IPS-15b (cell line): ENCODE data around the gene LRRK1.

Experiments used
- H3K27me3 ChIP-seq: one replicate; pipeline ENCODE4 v1.6.1; 2013; ENCODE audit warnings: low read length; ENCODE audit not compliant: control insufficient read depth, insufficient read depth
- H3K36me3 ChIP-seq: one replicate; pipeline ENCODE4 v1.6.1; 2013; ENCODE audit warnings: low read length; ENCODE audit not compliant: control insufficient read depth, insufficient read depth
- H3K4me1 ChIP-seq: one replicate; pipeline ENCODE4 v1.6.1; 2013; ENCODE audit warnings: mild to moderate bottlenecking, low read length; ENCODE audit not compliant: control insufficient read depth, insufficient read depth
- H3K4me3 ChIP-seq: one replicate; pipeline ENCODE4 v1.5.1; 2013; ENCODE audit warnings: low read depth, low read length
- H3K9ac ChIP-seq: one replicate; pipeline ENCODE4 v1.6.1; 2013; ENCODE audit warnings: low read depth, mild to moderate bottlenecking, low read length
- H3K9me3 ChIP-seq: one replicate; pipeline ENCODE4 v1.6.1; 2013; ENCODE audit warnings: mild to moderate bottlenecking, low read length; ENCODE audit not compliant: control insufficient read depth, insufficient read depth

The LRRK1 gene

GRCh38 chr15:101047301-101047781 is 128.2 kb downstream of the LRRK1 start:
- Histone ChIP-seq H3K4me3 (peak overlapping the region; percentile 10), H3K27me3 (peaks cover 5% of the 10 kb centered on the region), H3K9me3 (no peaks in the 10 kb centered on the region), H3K9ac (no peak overlapping the region), H3K36me3 (no peaks in the 10 kb centered on the region), H3K4me1 (peaks cover 8% of the 10 kb centered on the region)

- peaks cover 4% of the 10 kb centered on the region for H3K36me3 ChIP-seq
- peaks cover 8% of the 10 kb centered on the region for H3K4me1 ChIP-seq
These were observed 129.0 kb downstream of the LRRK1 start for GRCh38 chr15:101048176-101048575.

GRCh38 chr15:101048581-101049030 is 129.4 kb downstream of the LRRK1 start:
- Histone ChIP-seq H3K9me3 (no peaks in the 10 kb centered on the region), H3K36me3 (peaks cover 7% of the 10 kb centered on the region), H3K4me3 (no peak overlapping the region), H3K4me1 (peaks cover 8% of the 10 kb centered on the region), H3K27me3 (peaks cover 5% of the 10 kb centered on the region), H3K9ac (no peak overlapping the region)

More at GRCh38 chr15:101048176-101048575, 129.0 kb downstream of the LRRK1 start:
- Histone ChIP-seq H3K4me3 (no peak overlapping the region), H3K9me3 (no peaks in the 10 kb centered on the region), H3K27me3 (peaks cover 5% of the 10 kb centered on the region), H3K9ac (no peak overlapping the region)

- H3K9ac ChIP-seq: no peak overlapping the region
- H3K36me3 ChIP-seq: peaks cover 7% of the 10 kb centered on the region
- peaks cover 5% of the 10 kb centered on the region for H3K27me3 ChIP-seq
- H3K9me3 ChIP-seq: no peaks in the 10 kb centered on the region
- peaks cover 8% of the 10 kb centered on the region for H3K4me1 ChIP-seq
- no peak overlapping the region for H3K4me3 ChIP-seq
These were observed 130.1 kb downstream of the LRRK1 start for GRCh38 chr15:101049282-101049681.

GRCh38 chr15:101049856-101050622 is 130.9 kb downstream of the LRRK1 start:
- H3K4me3 ChIP-seq: no peak overlapping the region
- peaks cover 8% of the 10 kb centered on the region for H3K4me1 ChIP-seq
- peaks cover 5% of the 10 kb centered on the region for H3K27me3 ChIP-seq
- no peak overlapping the region for H3K9ac ChIP-seq
- no peaks in the 10 kb centered on the region for H3K9me3 ChIP-seq
- H3K36me3 ChIP-seq: peaks cover 7% of the 10 kb centered on the region

- peaks cover 8% of the 10 kb centered on the region for H3K4me1 ChIP-seq
- H3K9ac ChIP-seq: no peak overlapping the region
- H3K9me3 ChIP-seq: no peaks in the 10 kb centered on the region
- H3K4me3 ChIP-seq: no peak overlapping the region
- H3K36me3 ChIP-seq: peaks cover 7% of the 10 kb centered on the region
- H3K27me3 ChIP-seq: peaks cover 5% of the 10 kb centered on the region
These were observed 131.6 kb downstream of the LRRK1 start for GRCh38 chr15:101050623-101051290.

GRCh38 chr15:101051291-101052030 is 132.3 kb downstream of the LRRK1 start:
- no peak overlapping the region for H3K4me3 ChIP-seq
- no peak overlapping the region for H3K9ac ChIP-seq
- H3K36me3 ChIP-seq: peaks cover 7% of the 10 kb centered on the region
- peaks cover 8% of the 10 kb centered on the region for H3K4me1 ChIP-seq
- no peaks in the 10 kb centered on the region for H3K9me3 ChIP-seq
- peaks cover 4% of the 10 kb centered on the region for H3K27me3 ChIP-seq

GRCh38 chr15:101052031-101052620 is 133.0 kb downstream of the LRRK1 start:
- peaks cover 2% of the 10 kb centered on the region for H3K4me1 ChIP-seq
- peak overlapping the region; percentile 5 for H3K9ac ChIP-seq
- H3K4me3 ChIP-seq: no peak overlapping the region
- H3K36me3 ChIP-seq: peaks cover 9% of the 10 kb centered on the region
- no peaks in the 10 kb centered on the region for H3K27me3 ChIP-seq
- H3K9me3 ChIP-seq: no peaks in the 10 kb centered on the region

- no peaks in the 10 kb centered on the region for H3K4me1 ChIP-seq
- no peaks in the 10 kb centered on the region for H3K27me3 ChIP-seq
- H3K4me3 ChIP-seq: no peak overlapping the region
- no peak overlapping the region for H3K9ac ChIP-seq
- no peaks in the 10 kb centered on the region for H3K9me3 ChIP-seq
- H3K36me3 ChIP-seq: peaks cover 9% of the 10 kb centered on the region
These were observed 133.5 kb downstream of the LRRK1 start for GRCh38 chr15:101052681-101053121.

GRCh38 chr15:101053261-101053660 is 134.1 kb downstream of the LRRK1 start:
- Histone ChIP-seq H3K9me3 (no peaks in the 10 kb centered on the region), H3K27me3 (no peaks in the 10 kb centered on the region), H3K4me3 (no peak overlapping the region), H3K9ac (no peak overlapping the region), H3K4me1 (no peaks in the 10 kb centered on the region), H3K36me3 (peaks cover 9% of the 10 kb centered on the region)

- Histone ChIP-seq H3K36me3 (peaks cover 9% of the 10 kb centered on the region), H3K4me1 (no peaks in the 10 kb centered on the region), H3K9ac (no peak overlapping the region), H3K27me3 (no peaks in the 10 kb centered on the region), H3K9me3 (no peaks in the 10 kb centered on the region), H3K4me3 (no peak overlapping the region)
These were observed 135.0 kb downstream of the LRRK1 start for GRCh38 chr15:101054116-101054515.
